H1 (cell line): ENCODE data around the gene TXNDC5. TPM values are rescaled to one million over a fixed set of nuclear protein-coding genes. Genes with fewer than 3 reads are reported as not detected.

ENCODE experiments used
- CTCF ChIA-PET: fragments of 300-600 bp; sonication (Branson Sonifier 250); formaldehyde crosslinking; loops from one replicate; lab custom pipeline; 2021; ENCODE audit not compliant: partially characterized antibody; lab: Charles Lee
- POLR2A ChIA-PET: fragments of 300-600 bp; sonication (Branson Sonifier 250); formaldehyde crosslinking; loops from one replicate; lab custom pipeline; 2021; ENCODE audit warnings: inconsistent platforms; ENCODE audit not compliant: partially characterized antibody; lab: Charles Lee
- DNase-seq, 2 experiments: peaks; one replicate each; pipeline versions ENCODE4 v3.0.0 to v3.0.0-alpha.2; 2010 to 2022; ENCODE audit warnings: low spot score in 2 of 2, low read depth in 1 of 2, mixed read lengths in 1 of 2
- FAIRE-seq: peaks from 2 replicates; lab custom pipeline; 2011; peaks lifted over from hg19 to GRCh38; lab: Jason Lieb, UNC
- H2AFZ ChIP-seq: 2 replicates; pipeline ENCODE4 v1.8.1; 2012; ENCODE audit warnings: low read length, inconsistent platforms
- H2AK5ac ChIP-seq: 2 replicates; pipeline ENCODE4 v1.6.1; 2013; ENCODE audit warnings: low read depth, low read length
- H2BK120ac ChIP-seq: replicated peaks from 2 replicates; pipeline ENCODE3; 2013; ENCODE audit warnings: low read depth, low read length, inconsistent platforms
- H2BK12ac ChIP-seq: 2 replicates; pipeline ENCODE4 v1.6.1; 2013; ENCODE audit warnings: low read depth, low read length
- H2BK15ac ChIP-seq: 2 replicates; pipeline ENCODE4 v1.6.1; 2013; ENCODE audit warnings: low read length
- H2BK20ac ChIP-seq: 2 replicates; pipeline ENCODE4 v1.6.1; 2013; ENCODE audit warnings: low read length
- H2BK5ac ChIP-seq: 2 replicates; pipeline ENCODE4 v1.6.1; 2013; ENCODE audit warnings: low read depth, low read length
- H3K14ac ChIP-seq: 2 replicates; pipeline ENCODE4 v1.6.1; 2013; ENCODE audit warnings: inconsistent platforms; ENCODE audit not compliant: insufficient read length
- H3K18ac ChIP-seq: 2 replicates; pipeline ENCODE4 v1.6.1; 2013; ENCODE audit warnings: low read length; ENCODE audit errors: extremely low read depth
- H3K23ac ChIP-seq: 2 replicates; pipeline ENCODE4 v1.6.1; 2013; ENCODE audit warnings: inconsistent platforms; ENCODE audit not compliant: insufficient read length
- H3K23me2 ChIP-seq: 2 replicates; pipeline ENCODE4 v1.6.1; 2013; ENCODE audit warnings: low read depth, low read length
- H3K27ac ChIP-seq: 2 replicates; pipeline ENCODE4 v1.6.1; 2011; ENCODE audit warnings: low read depth, low read length, inconsistent platforms
- H3K27me3 ChIP-seq, 4 experiments: replicated peaks in 1 of 4; 1 replicate in 1 of 4; 2 replicates in 3 of 4; pipeline versions ENCODE4 v1.6.1 to v1.8.1; 2011 to 2013; ENCODE audit warnings: low read length in 3 of 4, mild to moderate bottlenecking in 3 of 4, inconsistent platforms in 2 of 4, mixed read lengths in 2 of 4, moderate library complexity in 1 of 4; ENCODE audit not compliant: control insufficient read depth in 3 of 4, insufficient read depth in 3 of 4; ENCODE audit errors: extremely low read depth in 1 of 4
- H3K36me3 ChIP-seq, 4 experiments: 2 replicates each; pipeline versions ENCODE4 v1.6.1 to v1.8.1; 2011 to 2013; ENCODE audit warnings: mild to moderate bottlenecking in 4 of 4, low read length in 3 of 4, moderate library complexity in 2 of 4, control low read depth in 1 of 4, inconsistent platforms in 1 of 4; ENCODE audit not compliant: insufficient read depth in 4 of 4, control insufficient read depth in 2 of 4
- H3K4ac ChIP-seq: replicated peaks from 2 replicates; pipeline ENCODE3; 2013; ENCODE audit warnings: low read length, low read depth, mixed read lengths, inconsistent platforms; ENCODE audit not compliant: insufficient read length
- H3K4me1 ChIP-seq, 4 experiments: replicated peaks in 1 of 4; 1 replicate in 1 of 4; 2 replicates in 3 of 4; pipeline versions ENCODE4 v1.6.1 to v1.8.1; 2011 to 2013; ENCODE audit warnings: low read length in 3 of 4, inconsistent platforms in 2 of 4, mixed read lengths in 1 of 4; ENCODE audit not compliant: insufficient read depth in 4 of 4, control insufficient read depth in 3 of 4
- H3K4me2 ChIP-seq, 2 experiments: 2 replicates each; pipeline versions ENCODE4 v1.6.1 to v1.8.1; 2011 to 2013; ENCODE audit warnings: low read depth in 2 of 2, low read length in 2 of 2, control low read depth in 1 of 2, inconsistent platforms in 1 of 2, mild to moderate bottlenecking in 1 of 2; ENCODE audit not compliant: insufficient read depth in 1 of 2
- H3K4me3 ChIP-seq, 4 experiments: fragments of 200-600, 300-600 bp in 1 of 4; sonication (generic), shearing (Covaris generic), sonication (Bioruptor Twin) in 1 of 4; 2 replicates each; pipeline versions ENCODE4 v1.5.1 to v1.8.1; 2011 to 2016; ENCODE audit warnings: low read length in 4 of 4, low read depth in 3 of 4, control low read depth in 2 of 4, inconsistent platforms in 2 of 4, mild to moderate bottlenecking in 2 of 4, mixed read lengths in 1 of 4, moderate library complexity in 1 of 4; ENCODE audit not compliant: insufficient read depth in 2 of 4; ENCODE audit errors: extremely low read depth in 1 of 4
- H3K56ac ChIP-seq: replicated peaks from 2 replicates; pipeline ENCODE3; 2013; ENCODE audit warnings: low read depth, mild to moderate bottlenecking, mixed read lengths, low read length, inconsistent platforms; ENCODE audit not compliant: insufficient read length
- H3K79me1 ChIP-seq: 2 replicates; pipeline ENCODE4 v1.6.1; 2013; ENCODE audit warnings: low read depth, low read length, control low read depth
- H3K79me2 ChIP-seq, 2 experiments: 2 replicates each; pipeline versions ENCODE4 v1.6.1 to v1.8.1; 2012 to 2013; ENCODE audit warnings: low read length in 2 of 2, mild to moderate bottlenecking in 2 of 2, inconsistent platforms in 1 of 2; ENCODE audit not compliant: insufficient read depth in 2 of 2, control insufficient read depth in 1 of 2
- H3K9ac ChIP-seq, 4 experiments: replicated peaks in 1 of 4; 1 replicate in 1 of 4; 2 replicates in 3 of 4; pipeline versions ENCODE4 v1.6.1 to v1.8.1; 2011 to 2013; ENCODE audit warnings: low read depth in 3 of 4, low read length in 3 of 4, control low read depth in 2 of 4, mild to moderate bottlenecking in 2 of 4, moderate library complexity in 2 of 4, inconsistent platforms in 1 of 4; ENCODE audit errors: extremely low read depth in 1 of 4
- H3K9me3 ChIP-seq, 2 experiments: 2 replicates each; pipeline versions ENCODE4 v1.6.1 to v1.8.1; 2012 to 2013; ENCODE audit warnings: mild to moderate bottlenecking in 2 of 2, moderate library complexity in 2 of 2, control low read depth in 1 of 2, inconsistent platforms in 1 of 2, low read depth in 1 of 2, low read length in 1 of 2, mixed read lengths in 1 of 2; ENCODE audit not compliant: insufficient read depth in 2 of 2
- H4K20me1 ChIP-seq, 2 experiments: replicated peaks in 1 of 2; 2 replicates each; pipeline versions ENCODE3 to v1.8.1; 2011 to 2013; ENCODE audit warnings: inconsistent platforms in 2 of 2, low read length in 2 of 2, mild to moderate bottlenecking in 1 of 2; ENCODE audit not compliant: insufficient read depth in 2 of 2, control insufficient read depth in 1 of 2
- H4K5ac ChIP-seq: 2 replicates; pipeline ENCODE4 v1.6.1; 2013; ENCODE audit warnings: low read length, low read depth, mixed read lengths, inconsistent platforms; ENCODE audit not compliant: insufficient read length
- H4K8ac ChIP-seq: 2 replicates; pipeline ENCODE4 v1.8.0; 2013; ENCODE audit warnings: mild to moderate bottlenecking, moderate library complexity, low read length, inconsistent platforms; ENCODE audit not compliant: insufficient read depth; ENCODE audit errors: extremely low read depth
- H4K91ac ChIP-seq: replicated peaks from 2 replicates; pipeline ENCODE3; 2013; ENCODE audit warnings: low read length, mixed read lengths, inconsistent platforms; ENCODE audit not compliant: insufficient read length
- BCL11A ChIP-seq, 2 experiments: IDR thresholded peaks; one replicate each; pipeline ENCODE4 v1.6.1; 2011; ENCODE audit warnings: low read depth in 2 of 2, low read length in 2 of 2, mild to moderate bottlenecking in 2 of 2
- POLR2AphosphoS5 ChIP-seq: IDR thresholded peaks from 2 replicates; pipeline ENCODE4 v1.6.1; 2011; ENCODE audit warnings: low read depth, low read length
- WGBS, 2 experiments: shearing (Covaris generic) in 1 of 2; methylation state at CpG; one replicate each; pipeline versions ENCODE4 v1.1.6 to v1.1.7; 2013 to 2015; ENCODE audit warnings: low lambda C conversion rate in 2 of 2, mixed read lengths in 2 of 2, inconsistent platforms in 1 of 2, low coverage in 1 of 2, missing lambda C conversion rate in 1 of 2; ENCODE audit not compliant: insufficient replicate concordance in 2 of 2, insufficient coverage in 1 of 2, insufficient read length in 1 of 2; ENCODE audit errors: extremely low coverage in 1 of 2, missing lambda C conversion rate in 1 of 2; 5-methylcytosine and 5-hydroxymethylcytosine counted together
- polyA plus RNA-seq, 7 experiments: library from polyadenylated mRNA; depleted of rRNA in 3 of 7; stranded (reverse) in 5 of 7; unstranded in 2 of 7; fragments of >200 nt in 5 of 7; fragments of 200-250 nt in 2 of 7; gene quantifications; 1 replicate in 5 of 7; 2 replicates in 1 of 7; 4 replicates in 1 of 7; pipeline versions ENCODE4 v1.2.1 to v1.2.3, GENCODE V29; 2011 to 2013; ENCODE audit warnings: missing spikeins in 2 of 7, mixed read lengths in 2 of 7
- total RNA-seq: library from RNA; stranded (reverse); fragmentation: NEBNext Ultra II Directional; extraction: Animal tissue kit (Norgen Biotek cat#: 25700); gene quantifications from 2 replicates; pipeline ENCODE4 v1.2.1, GENCODE V29; 2021

TXNDC5 gene
- total and polyA plus RNA-seq, 2 of the 8 experiments (the other 6 are each of a cell fraction or from before 2014, with no cell fraction given): 114 to 172 TPM

DNA sequence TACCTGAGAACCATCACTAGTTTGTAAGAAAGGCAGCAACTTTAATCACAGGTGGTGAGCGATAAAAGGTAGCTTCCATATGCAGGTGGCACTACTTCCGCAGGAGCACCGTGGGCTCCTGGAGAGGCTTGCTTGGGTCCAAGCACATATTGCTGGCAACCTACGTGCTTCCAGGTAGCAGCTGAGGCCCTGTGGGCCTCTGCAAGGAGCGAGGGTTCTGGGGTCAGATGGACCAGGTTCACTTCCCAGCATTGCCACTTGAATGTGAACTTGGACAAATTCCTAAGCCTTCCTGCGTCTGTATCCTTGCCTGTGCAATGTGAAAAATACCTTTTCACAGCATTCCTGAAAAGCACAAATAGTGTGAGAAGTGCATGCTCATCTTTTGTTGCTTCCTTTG lies 31.0 kb downstream of the TXNDC5 start:
- Histone ChIP-seq H3K79me1 (no peaks in the 10 kb centered on the region), H3K4me2 (no peak overlapping the region), H3K9ac (no peak overlapping the region), H3K18ac (no peak overlapping the region), H3K4me1 (no peaks in the 10 kb centered on the region), H3K27me3 (no peaks in the 10 kb centered on the region), H3K79me2 (no peaks in the 10 kb centered on the region), H3K14ac (no peak overlapping the region), H4K20me1 (peaks cover under 1 to 3% of the 10 kb centered on the region in 2 experiments), H2BK15ac (no peak overlapping the region), H3K23ac (no peak overlapping the region), H3K4me3 (no peak overlapping the region), H3K27ac (no peak overlapping the region), H4K8ac (no peak overlapping the region), H2AK5ac (no peak overlapping the region), H3K4ac (no peak overlapping the region), H4K5ac (no peak overlapping the region), H4K91ac (no peak overlapping the region), H2BK12ac (no peak overlapping the region), H3K23me2 (no peaks in the 10 kb centered on the region), H2BK120ac (no peak overlapping the region), H2BK20ac (no peak overlapping the region), H3K36me3 (peaks cover 24 to 43% (median 38%) of the 10 kb centered on the region in 4 experiments; a peak in 7 of 8 replicates), H2BK5ac (no peak overlapping the region; the same call in 1 of the 2 replicates), H2AFZ (no peak overlapping the region), H3K9me3 (no peaks in the 10 kb centered on the region), H3K56ac (no peak overlapping the region)
- DNase-seq (no peak), FAIRE-seq (no peak)
- ChIA-PET CTCF (interaction anchor here (1.0 to 2.5 kb wide), 6 partner anchors 9 to 207 kb away, joined by 3 to 13 read pairs (median 6); no protein-coding TSS in a partner anchor), POLR2A (interaction anchor here (0.5 to 1.3 kb wide), 4 partner anchors 10 to 206 kb away, joined by 3 to 4 read pairs (median 3); no protein-coding TSS in a partner anchor)
- 85% methylated on average over 6 of the region's 6 CpGs; no CpG with 5 or more reads in 1 of the 2 experiments for WGBS, 2 experiments
- TF ChIP-seq POLR2AphosphoS5 (peak; percentile 5; the same call in 1 of the 2 replicates), BCL11A (IDR thresholded peaks at IDR 0.05; ENCODE audit: low read depth in 2 of 2, low read length in 2 of 2) (no peak)
